ENCODE data around the gene PIAS2.

GRCh38 chr18:46866523-46866922 is 50.8 kb downstream of the PIAS2 start:
- no peak for TF ChIP-seq REST (IDR thresholded peaks at IDR 0.05; ENCODE audit: unreplicated experiment)
- no peak for TF ChIP-seq NANOG (IDR thresholded peaks at IDR 0.05; ENCODE audit: borderline replicate concordance)
- TF ChIP-seq CTCF (conservative IDR thresholded peaks at IDR 0.05; ENCODE audit: low read depth in 2 of 2), result no peak
- no peak for TF ChIP-seq POLR2AphosphoS5 (IDR thresholded peaks at IDR 0.05; ENCODE audit: low read depth)
- no peak for TF ChIP-seq EZH2 (IDR thresholded peaks at IDR 0.05; ENCODE audit: low read depth, unreplicated experiment)
- no peak for TF ChIP-seq EZH2phosphoT487 (IDR thresholded peaks at IDR 0.05; ENCODE audit: unreplicated experiment)
- TF ChIP-seq JUNB (IDR thresholded peaks at IDR 0.05; ENCODE audit: unreplicated experiment), result no peak
- TF ChIP-seq STAT1 (IDR thresholded peaks at IDR 0.05; ENCODE audit: unreplicated experiment), result no peak
